GM18526 (cell line): ENCODE measurements around the gene EGFR.

Experiments
- POLR2A ChIP-seq: IDR thresholded peaks from 3 replicates; pipeline ENCODE4 v1.6.1; 2011; ENCODE audit not compliant: insufficient read length; ENCODE audit errors: extremely low read depth

EGFR gene

DNA sequence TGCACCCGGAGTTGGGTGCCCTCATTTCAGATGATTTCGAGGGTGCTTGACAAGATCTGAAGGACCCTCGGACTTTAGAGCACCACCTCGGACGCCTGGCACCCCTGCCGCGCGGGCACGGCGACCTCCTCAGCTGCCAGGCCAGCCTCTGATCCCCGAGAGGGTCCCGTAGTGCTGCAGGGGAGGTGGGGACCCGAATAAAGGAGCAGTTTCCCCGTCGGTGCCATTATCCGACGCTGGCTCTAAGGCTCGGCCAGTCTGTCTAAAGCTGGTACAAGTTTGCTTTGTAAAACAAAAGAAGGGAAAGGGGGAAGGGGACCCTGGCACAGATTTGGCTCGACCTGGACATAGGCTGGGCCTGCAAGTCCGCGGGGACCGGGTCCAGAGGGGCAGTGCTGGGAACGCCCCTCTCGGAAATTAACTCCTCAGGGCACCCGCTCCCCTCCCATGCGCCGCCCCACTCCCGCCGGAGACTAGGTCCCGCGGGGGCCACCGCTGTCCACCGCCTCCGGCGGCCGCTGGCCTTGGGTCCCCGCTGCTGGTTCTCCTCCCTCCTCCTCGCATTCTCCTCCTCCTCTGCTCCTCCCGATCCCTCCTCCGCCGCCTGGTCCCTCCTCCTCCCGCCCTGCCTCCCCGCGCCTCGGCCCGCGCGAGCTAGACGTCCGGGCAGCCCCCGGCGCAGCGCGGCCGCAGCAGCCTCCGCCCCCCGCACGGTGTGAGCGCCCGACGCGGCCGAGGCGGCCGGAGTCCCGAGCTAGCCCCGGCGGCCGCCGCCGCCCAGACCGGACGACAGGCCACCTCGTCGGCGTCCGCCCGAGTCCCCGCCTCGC lies at the start of gene EGFR:
Gene EGFR, plus strand, starts transcription at position 657 of the 830 bp plus-strand sequence. CDS start 261 bp downstream, outside the sequence.
- TF ChIP-seq POLR2A, result no peak

DNA sequence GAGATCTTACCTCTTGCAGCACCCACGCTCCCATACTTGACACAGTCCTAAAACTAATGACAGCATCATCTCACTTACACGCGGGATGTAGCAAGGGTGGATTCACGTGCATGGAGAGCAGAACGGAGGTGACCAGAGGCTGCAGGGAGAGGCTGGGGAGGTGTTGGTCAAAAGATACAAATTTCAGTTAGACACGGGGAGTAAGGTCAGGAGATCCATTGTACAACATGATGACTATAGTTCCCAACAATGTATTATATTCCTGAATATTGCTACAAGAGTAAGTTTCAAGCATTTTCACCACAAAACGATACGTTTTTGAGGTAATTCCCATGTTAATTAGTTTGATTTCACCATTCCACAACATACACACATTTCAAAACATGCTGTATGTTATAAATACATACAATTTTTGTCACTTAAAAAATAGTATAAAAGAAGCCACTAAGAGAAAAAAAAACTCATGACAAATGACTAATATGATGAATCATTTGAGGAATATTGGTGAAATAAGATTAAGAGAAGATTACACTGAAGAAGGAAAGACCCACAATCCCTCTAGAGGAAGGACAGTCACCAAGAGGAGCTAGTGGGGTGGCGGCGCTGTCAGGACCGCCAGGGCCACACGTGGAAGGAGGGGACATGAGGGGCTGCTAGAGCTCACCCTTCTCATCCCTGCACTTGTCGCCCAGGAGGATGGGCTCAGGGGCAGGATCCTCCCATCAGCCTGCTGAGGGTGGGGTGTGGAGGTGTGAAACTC lies 49.4 kb upstream of the EGFR start:
- TF ChIP-seq POLR2A, result no peak

DNA sequence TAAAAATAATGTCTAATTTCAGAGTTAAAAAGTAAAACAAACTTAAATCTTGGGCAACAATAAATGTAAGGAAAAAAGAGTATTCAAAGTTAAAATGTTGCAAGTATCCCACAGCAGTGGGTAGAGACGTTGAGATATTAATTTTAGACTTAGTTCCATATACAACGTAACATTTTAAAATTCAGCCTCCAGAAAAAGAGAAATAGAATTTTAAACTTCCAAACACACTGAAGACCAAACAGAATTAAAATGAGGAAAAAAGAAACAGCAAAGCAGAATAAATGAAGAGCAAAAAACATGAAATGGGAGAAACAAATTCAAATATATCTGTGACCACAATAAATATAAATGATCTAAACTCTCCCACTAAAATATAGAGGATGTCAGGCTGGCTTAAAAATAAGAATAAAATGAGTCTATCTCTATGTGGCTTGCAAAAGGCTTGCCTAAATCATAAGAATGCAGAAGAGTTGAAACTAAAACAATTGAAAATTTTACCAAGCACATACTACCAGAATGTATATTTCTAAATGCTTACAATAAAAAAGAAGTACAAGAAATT lies 46.0 kb upstream of the EGFR start:
- TF ChIP-seq POLR2A, result no peak

DNA sequence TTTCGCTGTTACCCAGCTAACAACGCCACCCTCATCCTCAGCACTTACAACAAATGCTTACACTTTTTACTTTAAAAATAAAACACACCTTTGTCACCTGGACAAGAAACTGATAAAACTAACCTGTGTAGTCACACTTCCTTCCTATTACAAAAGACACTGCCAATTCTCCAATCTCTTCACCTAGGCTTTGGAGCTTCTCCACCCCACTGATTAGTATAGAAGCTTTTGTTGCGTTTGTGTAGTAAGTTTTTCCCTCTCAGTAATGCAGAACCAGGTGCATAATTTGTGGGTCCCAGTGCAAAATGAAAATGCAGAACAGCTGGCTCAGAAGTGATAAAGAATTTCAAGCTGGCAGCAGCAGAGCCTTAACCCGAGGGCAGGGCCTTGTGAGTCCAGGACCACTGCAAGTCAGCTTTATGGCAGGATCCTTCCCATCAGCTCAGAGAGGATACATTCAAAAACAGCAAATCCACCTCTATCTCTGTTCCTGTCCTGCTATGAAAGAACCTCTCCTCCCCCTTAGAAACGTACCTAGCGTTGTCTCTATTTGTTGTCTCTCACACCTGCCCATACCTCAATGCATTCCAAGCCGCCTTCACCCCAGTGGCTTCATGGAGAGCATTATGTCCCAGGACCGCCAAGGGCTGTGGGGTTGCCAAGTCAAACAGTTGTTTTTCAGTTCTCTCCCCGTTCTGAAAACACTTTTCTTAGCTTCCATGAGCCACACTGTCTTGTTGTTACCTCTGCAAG lies 40.3 kb upstream of the EGFR start:
- TF ChIP-seq POLR2A, result no peak

DNA sequence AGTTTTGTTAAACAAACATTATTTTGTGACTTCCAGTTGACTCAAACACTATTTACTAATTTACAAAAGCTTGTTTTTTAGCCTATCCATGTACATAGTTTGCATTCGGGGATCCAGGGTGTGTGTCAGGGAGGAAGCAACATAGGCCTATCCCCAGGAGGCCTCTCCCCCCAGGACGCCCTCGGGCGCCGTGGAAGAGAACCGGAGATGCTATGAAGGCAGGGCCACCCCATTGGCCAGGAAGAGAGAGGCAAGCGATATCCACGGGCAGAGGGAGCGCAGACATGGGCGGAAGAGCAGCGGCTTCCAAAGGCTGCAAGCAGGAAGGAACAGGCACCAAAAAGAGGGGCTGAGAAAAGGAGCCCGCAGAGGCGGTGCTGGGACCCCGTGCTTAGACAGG lies 38.3 kb upstream of the EGFR start:
- TF ChIP-seq POLR2A, result no peak

DNA sequence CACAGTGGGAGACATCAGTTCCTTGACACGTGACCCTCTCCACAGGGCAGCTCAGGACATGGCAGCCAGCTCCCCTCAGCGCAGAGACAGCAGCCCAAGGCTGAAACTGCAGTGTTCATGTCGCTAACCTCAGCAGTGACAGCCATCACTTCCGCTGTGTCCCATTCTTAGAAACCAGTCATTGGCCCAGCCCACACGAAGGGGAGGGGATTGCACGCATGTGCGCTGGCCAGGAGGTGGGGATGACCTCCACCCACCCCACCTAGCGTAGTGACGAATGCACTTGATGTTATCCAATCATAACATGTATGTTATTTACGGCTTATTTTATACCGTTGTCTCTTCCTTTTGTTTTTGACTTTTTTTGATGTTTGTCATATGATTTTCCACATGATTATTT lies 36.9 kb upstream of the EGFR start:
- TF ChIP-seq POLR2A, result no peak

DNA sequence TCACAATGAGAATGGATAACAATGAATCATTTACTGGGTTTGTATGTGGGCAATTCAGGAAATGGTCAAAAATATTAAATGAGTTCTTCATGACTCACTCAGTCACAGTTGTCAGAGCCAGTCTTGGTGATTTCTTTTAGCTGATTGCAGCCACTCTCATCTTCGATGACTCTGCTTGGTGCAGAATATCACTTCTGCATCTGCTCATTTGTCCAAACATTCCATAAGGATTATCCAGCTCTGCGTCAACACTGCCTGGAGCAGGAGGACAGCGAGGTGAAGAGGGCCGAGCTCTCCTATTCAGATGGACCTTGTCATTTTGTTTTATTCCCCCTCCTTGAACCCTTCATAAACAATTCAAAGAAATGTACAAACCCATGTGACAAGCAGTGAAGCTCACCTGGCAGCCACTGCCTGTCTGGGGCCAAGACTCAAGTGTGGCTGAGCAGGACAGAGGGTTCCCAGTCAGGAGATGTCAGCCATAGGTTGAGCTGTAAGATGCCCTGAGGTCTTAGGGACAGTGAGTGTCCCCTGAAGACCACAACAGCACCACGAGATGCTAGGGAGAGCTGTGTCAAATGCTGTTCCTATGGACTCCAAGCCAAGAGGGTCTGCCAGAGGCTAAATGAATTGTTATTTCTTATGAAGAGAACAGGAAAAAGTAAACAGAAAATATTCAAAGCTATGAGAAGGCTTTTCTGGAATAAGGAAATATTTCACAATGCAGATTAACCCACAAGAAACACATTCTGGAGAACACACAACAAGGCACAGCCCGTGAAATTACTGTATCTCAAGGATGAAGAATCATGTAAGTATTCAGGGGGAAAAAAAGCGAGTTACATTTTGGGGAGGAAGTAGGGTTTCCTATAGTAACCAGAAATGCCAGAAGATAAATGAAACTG lies 33.1 kb upstream of the EGFR start:
- no peak for TF ChIP-seq POLR2A

DNA sequence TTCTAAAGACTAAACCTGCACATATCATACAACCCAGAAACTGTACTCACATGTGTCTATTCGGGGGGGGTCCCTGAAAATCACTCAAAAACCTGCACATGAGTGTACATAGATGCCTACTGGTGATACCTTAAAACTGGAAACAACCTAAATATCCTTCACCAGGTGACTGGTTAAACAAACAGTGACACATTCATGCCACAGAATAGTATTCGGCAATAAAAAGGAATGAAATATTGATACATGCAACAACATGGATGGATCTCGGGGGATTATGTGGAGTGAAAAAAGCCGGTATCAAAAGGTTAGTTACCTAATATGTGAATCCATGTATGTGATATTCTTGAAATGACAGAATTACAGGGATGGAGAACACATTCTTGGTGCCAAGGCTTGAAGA lies 32.1 kb upstream of the EGFR start:
- TF ChIP-seq POLR2A, result no peak

DNA sequence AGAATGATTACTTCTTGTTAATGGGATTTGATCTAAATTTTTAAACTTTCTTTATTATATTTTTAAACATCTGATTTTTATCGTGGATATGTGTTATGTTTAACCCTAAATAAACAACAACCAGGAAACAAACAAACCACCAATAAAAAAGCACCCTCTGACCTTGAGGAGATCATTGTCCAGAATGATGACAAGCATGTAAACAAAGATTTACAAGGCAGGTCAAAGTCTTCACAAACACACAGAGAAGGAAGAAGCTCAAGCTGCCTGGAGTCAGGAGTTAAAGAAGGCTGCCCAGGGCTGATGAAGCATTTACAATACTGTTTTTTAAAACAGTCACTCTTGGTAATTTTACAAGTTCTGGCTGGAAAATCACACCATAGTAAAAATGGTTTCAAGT lies 31.0 kb upstream of the EGFR start:
- no peak for TF ChIP-seq POLR2A

DNA sequence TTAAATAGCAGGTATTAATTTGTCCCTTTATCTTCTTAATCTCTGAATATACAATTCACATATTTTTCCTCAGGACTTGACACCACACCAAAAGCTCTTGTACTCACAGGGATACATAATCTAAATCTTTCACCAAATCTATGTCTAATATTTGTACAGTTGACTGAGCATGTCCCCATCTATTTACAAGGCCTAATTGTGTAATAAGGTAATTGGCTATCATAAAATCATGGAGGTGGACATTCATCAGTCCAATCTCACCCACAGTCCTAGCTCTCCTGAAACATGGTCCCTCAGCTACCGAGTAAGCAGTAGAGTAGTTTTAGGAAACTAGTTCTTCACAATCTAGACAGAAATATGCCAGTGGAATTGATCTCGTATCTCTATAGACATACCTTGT lies 30.3 kb upstream of the EGFR start:
- TF ChIP-seq POLR2A, result no peak

DNA sequence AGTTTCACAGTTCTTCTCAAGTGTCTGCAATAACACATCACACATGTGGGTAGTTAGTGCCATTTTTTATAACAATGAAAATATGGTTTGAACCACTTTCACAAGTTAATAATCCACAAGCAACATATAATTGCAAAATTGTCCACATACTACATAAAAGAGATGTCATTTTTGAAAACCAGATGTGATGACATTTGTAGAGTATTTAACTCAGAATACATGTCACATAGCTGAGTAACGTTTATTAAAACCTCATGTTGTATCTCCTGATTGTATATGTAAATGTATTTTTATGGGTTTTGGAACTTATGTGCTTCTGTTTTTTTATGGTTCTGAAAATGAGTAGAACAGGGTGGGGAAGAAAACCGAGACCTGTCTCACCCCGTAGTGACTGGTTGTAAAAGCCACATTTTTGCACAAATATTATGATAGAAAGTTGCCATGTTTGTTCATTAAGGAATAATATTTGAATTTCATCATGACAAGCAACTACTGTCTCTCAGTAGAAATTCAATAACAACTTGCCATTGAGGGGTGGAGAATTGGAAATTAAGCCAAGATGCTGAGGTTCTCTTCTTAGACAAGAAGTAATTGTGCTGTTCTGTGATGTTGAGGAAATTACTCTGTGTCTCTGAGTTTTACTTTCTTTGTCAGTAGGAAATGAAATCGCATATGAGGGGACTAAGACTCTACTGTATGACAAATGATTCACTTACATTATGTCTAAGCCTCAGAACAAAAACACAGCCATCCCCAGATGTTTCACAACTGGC lies 29.2 kb upstream of the EGFR start:
- no peak for TF ChIP-seq POLR2A

DNA sequence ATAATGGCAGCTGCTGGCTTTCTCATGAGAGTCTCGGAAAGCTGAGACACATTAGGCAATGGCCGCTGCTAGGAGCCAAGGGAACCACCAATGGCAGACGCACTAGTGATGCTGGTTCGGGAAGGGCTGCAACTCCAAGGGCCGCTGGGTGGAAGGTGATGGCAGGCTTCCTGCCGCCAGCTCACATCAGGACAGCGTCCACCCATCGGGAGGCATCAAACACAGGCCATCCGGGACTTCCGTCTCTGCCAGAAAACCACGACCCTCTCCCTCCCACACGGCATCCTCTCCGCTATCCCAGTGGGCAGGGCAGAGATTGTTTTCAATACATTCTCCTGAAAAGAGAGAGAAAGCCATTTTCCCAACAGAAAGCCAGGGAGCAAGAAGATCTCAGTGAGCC lies 27.5 kb upstream of the EGFR start:
- TF ChIP-seq POLR2A, result no peak

DNA sequence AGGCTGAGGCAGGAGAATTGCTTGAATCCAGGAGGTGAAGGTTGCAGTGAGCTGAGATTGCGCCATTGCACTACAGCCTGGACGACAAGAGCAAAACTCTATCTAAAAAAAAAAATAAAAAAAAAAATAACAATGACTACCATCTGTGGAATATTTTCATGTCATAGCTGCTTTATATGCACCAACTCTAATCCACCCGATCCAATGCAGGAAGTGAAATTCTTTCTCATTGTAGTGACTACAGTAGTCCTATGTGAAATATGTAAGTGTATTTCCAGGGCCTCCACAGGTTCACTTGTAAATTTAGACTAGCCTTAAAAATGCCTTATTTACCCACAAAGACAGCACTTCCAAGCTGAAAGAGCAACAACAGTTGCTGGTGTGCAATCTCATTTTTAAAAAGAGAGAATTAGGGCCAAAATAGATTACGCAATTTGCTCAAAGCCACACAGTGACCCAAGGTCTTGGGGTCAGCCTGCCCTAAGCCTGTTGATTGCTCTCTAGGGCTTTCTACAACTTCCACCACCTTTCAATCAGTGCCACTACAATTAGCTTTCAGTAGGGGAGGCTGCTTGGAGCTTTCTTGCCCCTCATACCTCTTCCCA lies 25.8 kb upstream of the EGFR start:
- no peak for TF ChIP-seq POLR2A
